CD4-positive, alpha-beta T cell treated with Interleukin-17A for 1 hour (primary cell): ENCODE measurements around the gene HAND1.

Experiments
- DNase-seq: peaks from one replicate; pipeline ENCODE4 v3.0.0-alpha.2; 2020

HAND1 gene

GRCh38 chr5:154503698-154504039 is 25.6 kb upstream of the HAND1 start:
- no peak for DNase-seq

- no peak for DNase-seq
Measured at GRCh38 chr5:154502180-154502579, 24.2 kb upstream of the HAND1 start.

- no peak for DNase-seq
Measured at GRCh38 chr5:154501566-154501965, 23.5 kb upstream of the HAND1 start.

GRCh38 chr5:154498994-154499393 is 21.0 kb upstream of the HAND1 start:
- no peak for DNase-seq

GRCh38 chr5:154498591-154498990 is 20.6 kb upstream of the HAND1 start:
- DNase-seq: no peak

- DNase-seq: no peak
Measured at GRCh38 chr5:154494036-154494435, 16.0 kb upstream of the HAND1 start.

GRCh38 chr5:154493274-154493673 is 15.2 kb upstream of the HAND1 start:
- no peak for DNase-seq

- DNase-seq: no peak
Measured at GRCh38 chr5:154491941-154492340, 13.9 kb upstream of the HAND1 start.

GRCh38 chr5:154487541-154487940 is 9.5 kb upstream of the HAND1 start:
- DNase-seq: no peak

- DNase-seq: no peak
Measured at GRCh38 chr5:154486427-154486866, 8.4 kb upstream of the HAND1 start.

GRCh38 chr5:154485850-154486426 is 7.9 kb upstream of the HAND1 start:
- no peak for DNase-seq

GRCh38 chr5:154485096-154485491 is 7.1 kb upstream of the HAND1 start:
- no peak for DNase-seq

- no peak for DNase-seq
Measured at GRCh38 chr5:154484393-154485095, 6.5 kb upstream of the HAND1 start.

GRCh38 chr5:154483654-154484392 is 5.8 kb upstream of the HAND1 start:
- DNase-seq: no peak

- DNase-seq: no peak
Measured at GRCh38 chr5:154482528-154483449, 4.8 kb upstream of the HAND1 start.

GRCh38 chr5:154481584-154482381 is 3.8 kb upstream of the HAND1 start:
- DNase-seq: no peak

- no peak for DNase-seq
Measured at GRCh38 chr5:154480847-154481246, 2.8 kb upstream of the HAND1 start.

- no peak for DNase-seq
Measured at GRCh38 chr5:154479944-154480750, 2.1 kb upstream of the HAND1 start.

GRCh38 chr5:154479160-154479943 is 1.3 kb upstream of the HAND1 start:
- DNase-seq: no peak

GRCh38 chr5:154478752-154479159 is 729 bp upstream of the HAND1 start:
- no peak for DNase-seq
